Cardiac muscle cell (in vitro differentiated cells and primary cell): ENCODE data around the gene MBLAC1. TPM values are rescaled to one million over a fixed set of nuclear protein-coding genes. Genes with fewer than 3 reads are reported as not detected.
A peak's percentile ranks its signal among the peaks of the same experiment; 100 is the strongest.

Experiments
- DNase-seq, 2 donors: peaks; one replicate each; pipeline versions ENCODE4 v3.0.0 to v3.0.0-alpha.2; 2010 to 2017; ENCODE audit warnings: low read depth in 1 of 2, low spot score in 1 of 2
- H3K27ac ChIP-seq: fragments of 200-600 bp; sonication (generic); 2 replicates; pipeline ENCODE4 v1.5.1; 2016
- H3K27me3 ChIP-seq: fragments of 200-600 bp; sonication (generic); 2 replicates; pipeline ENCODE4 v1.6.0; 2016; ENCODE audit warnings: control low read depth
- H3K36me3 ChIP-seq: fragments of 200-600 bp; sonication (generic); 2 replicates; pipeline ENCODE4 v1.5.1; 2016; ENCODE audit warnings: control low read depth
- H3K4me1 ChIP-seq: fragments of 200-600 bp; sonication (generic); 2 replicates; pipeline ENCODE4 v1.8.1; 2017; ENCODE audit warnings: low read depth, mild to moderate bottlenecking, mixed run types
- H3K4me3 ChIP-seq: fragments of 200-600 bp; sonication (generic); 2 replicates; pipeline ENCODE4 v1.5.1; 2016; ENCODE audit warnings: mild to moderate bottlenecking
- H3K9me3 ChIP-seq: fragments of 200-600 bp; sonication (generic); 2 replicates; pipeline ENCODE4 v1.5.1; 2017; ENCODE audit warnings: low read depth, mild to moderate bottlenecking, control low read depth
- CTCF ChIP-seq: IDR thresholded peaks from 2 replicates; pipeline ENCODE4 v1.5.1; 2012; ENCODE audit warnings: low read depth, mild to moderate bottlenecking, low read length
- polyA plus RNA-seq: library from polyadenylated mRNA; unstranded; fragments of >200 nt; fragmentation: Nextera tagmentation; extraction: Ambion mirVana; gene quantifications from 2 replicates; pipeline ENCODE4 v1.2.1, GENCODE V29; 2016
- total RNA-seq: library from RNA; depleted of rRNA; stranded (reverse); fragments of >200 nt; gene quantifications from 2 replicates; pipeline ENCODE4 v1.2.3, GENCODE V29; 2016

The MBLAC1 gene
- total and polyA plus RNA-seq, 2 experiments from 2014 or later = 3.7 to 5.1 TPM

DNA sequence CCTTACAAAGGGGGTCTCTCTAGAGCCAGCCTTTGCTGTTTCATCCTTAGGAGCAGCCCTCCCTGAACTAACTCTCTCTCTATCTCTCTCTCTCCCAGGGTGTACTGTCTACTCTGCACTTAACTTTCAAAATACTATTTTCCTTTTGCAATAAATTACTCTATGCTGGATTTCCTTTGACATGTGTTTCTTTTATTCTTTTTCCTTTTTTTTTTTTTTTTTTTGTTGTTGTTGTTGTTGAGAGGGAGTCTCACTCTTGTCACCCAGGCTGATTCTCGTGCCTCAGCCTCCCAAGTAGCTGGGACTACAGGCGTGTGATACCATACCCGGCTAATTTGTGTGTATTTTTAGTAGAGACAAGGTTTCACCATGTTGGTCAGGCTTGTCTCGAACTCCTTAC, 43.8 kb upstream of the MBLAC1 start:
- no peak for DNase-seq
- Histone ChIP-seq H3K4me1 (peaks cover 10% of the 10 kb centered on the region), H3K27me3 (no peaks in the 10 kb centered on the region), H3K36me3 (peaks cover 5% of the 10 kb centered on the region), H3K9me3 (no peaks in the 10 kb centered on the region), H3K4me3 (no peak overlapping the region), H3K27ac (peak overlapping the region; percentile 85)
- no peak for TF ChIP-seq CTCF

DNA sequence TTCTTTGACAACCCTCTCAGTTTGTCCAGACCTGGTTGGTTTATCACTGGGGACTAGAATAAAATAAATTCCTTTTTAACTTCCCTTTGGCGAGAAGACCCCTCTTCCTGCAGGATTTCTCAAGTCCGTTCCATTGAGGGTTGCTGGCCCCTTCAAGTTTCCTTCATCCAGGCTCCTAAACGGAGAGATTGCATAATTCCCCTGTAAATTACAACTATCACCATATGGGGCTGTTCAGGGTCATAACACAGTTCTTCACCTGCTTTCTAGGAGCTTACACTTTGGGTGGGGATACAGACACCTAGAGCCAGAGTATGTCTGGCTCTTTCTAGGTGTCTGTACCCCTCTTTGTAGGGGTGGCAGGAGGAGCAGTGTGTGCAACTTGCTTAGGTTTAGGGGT, 41.3 kb upstream of the MBLAC1 start:
- Histone ChIP-seq H3K27ac (no peak overlapping the region), H3K4me1 (peaks cover 6% of the 10 kb centered on the region), H3K36me3 (peaks cover 3% of the 10 kb centered on the region), H3K27me3 (no peaks in the 10 kb centered on the region), H3K9me3 (no peaks in the 10 kb centered on the region), H3K4me3 (no peak overlapping the region)
- DNase-seq = no peak
- TF ChIP-seq CTCF = no peak

- peak in 1 of 2 donors; percentile 98 for DNase-seq
- Histone ChIP-seq H3K36me3 (peaks cover 20% of the 10 kb centered on the region), H3K9me3 (no peaks in the 10 kb centered on the region), H3K4me3 (no peak overlapping the region), H3K27me3 (no peaks in the 10 kb centered on the region), H3K4me1 (peaks cover 3% of the 10 kb centered on the region), H3K27ac (no peak overlapping the region)
- no peak for TF ChIP-seq CTCF
These were observed 39.6 kb upstream of the MBLAC1 start for GRCh38 chr7:100087055-100087750.

GRCh38 chr7:100088095-100088620, 38.6 kb upstream of the MBLAC1 start:
- H3K36me3 ChIP-seq = peaks cover 29% of the 10 kb centered on the region
- peaks cover 2% of the 10 kb centered on the region for H3K4me1 ChIP-seq
- no peaks in the 10 kb centered on the region for H3K9me3 ChIP-seq
- no peak for DNase-seq
- no peaks in the 10 kb centered on the region for H3K27me3 ChIP-seq
- H3K4me3 ChIP-seq = peak overlapping the region; percentile 67
- peak overlapping the region; percentile 80 for H3K27ac ChIP-seq
- no peak for TF ChIP-seq CTCF

DNA sequence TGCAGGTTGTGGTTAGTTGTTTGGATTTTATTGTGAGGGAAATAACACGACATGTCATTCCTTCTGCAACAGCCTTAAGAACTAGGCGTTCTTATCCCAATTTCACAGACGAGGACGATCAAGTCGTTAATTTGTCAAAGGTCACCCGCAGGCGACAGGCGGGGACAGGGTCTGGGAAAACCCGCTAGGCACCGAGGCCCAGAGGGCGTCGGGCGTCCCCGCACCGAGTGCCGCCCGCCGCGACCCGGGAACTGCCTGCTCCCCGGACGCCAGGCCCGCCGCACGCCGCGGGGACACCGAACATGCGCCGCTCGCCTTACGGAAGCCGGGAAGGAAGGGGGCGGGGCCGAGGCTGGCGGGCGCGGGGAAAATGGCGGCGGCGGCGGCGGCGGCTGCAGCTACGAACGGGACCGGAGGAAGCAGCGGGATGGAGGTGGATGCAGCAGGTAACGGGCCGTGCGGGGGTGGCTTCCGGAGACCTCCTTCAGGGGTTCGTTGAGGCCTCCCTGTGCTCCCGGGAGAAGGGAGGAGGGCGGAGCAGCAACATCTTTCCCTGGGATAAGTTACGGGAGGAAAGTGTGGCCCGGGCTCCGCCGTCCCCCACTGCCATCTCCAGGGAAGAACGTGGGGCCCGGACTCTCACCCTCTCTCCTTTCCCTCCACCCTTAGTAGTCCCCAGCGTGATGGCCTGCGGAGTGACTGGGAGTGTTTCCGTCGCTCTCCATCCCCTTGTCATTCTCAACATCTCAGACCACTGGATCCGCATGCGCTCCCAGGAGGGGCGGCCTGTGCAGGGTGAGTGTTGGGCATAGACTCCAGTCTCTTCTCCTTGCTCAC, 37.9 kb upstream of the MBLAC1 start, which contains the start of gene COPS6:
COPS6 (plus strand) TSS at position 349 of the 837 bp plus-strand sequence; CDS start at position 371, 22 bp downstream.
- TF ChIP-seq CTCF = no peak
- H3K9me3 ChIP-seq = no peaks in the 10 kb centered on the region
- peak; percentile 81 to 85 for DNase-seq
- H3K4me1 ChIP-seq = peaks cover 2% of the 10 kb centered on the region
- peaks cover 34% of the 10 kb centered on the region for H3K36me3 ChIP-seq
- H3K27me3 ChIP-seq = no peaks in the 10 kb centered on the region
- peak within 1 kb of the TSS; percentile 67 for H3K4me3 ChIP-seq
- H3K27ac ChIP-seq = peak within 1 kb of the TSS; percentile 80
